H9 (cell line): ENCODE data around the gene PRKCZ. TPM values are rescaled to one million over a fixed set of nuclear protein-coding genes. Genes with fewer than 3 reads are reported as not detected.

Experiments used
- DNase-seq: peaks from one replicate; pipeline ENCODE4 v3.0.0-alpha.2; 2017
- H2AFZ ChIP-seq: one replicate; pipeline ENCODE4 v1.6.1; 2013; ENCODE audit warnings: mild to moderate bottlenecking, low read length, control low read depth, moderate library complexity
- H2AK5ac ChIP-seq: 2 replicates; pipeline ENCODE4 v1.6.1; 2013; ENCODE audit warnings: low read length, control low read depth, mixed read lengths; ENCODE audit not compliant: insufficient read length
- H2BK120ac ChIP-seq: one replicate; pipeline ENCODE4 v1.6.1; 2013; ENCODE audit warnings: low read depth, mild to moderate bottlenecking, low read length, control low read depth, inconsistent platforms; ENCODE audit not compliant: poor library complexity, severe bottlenecking
- H2BK12ac ChIP-seq: 2 replicates; pipeline ENCODE4 v1.6.1; 2013; ENCODE audit warnings: low read length, control low read depth, mixed read lengths, low read depth; ENCODE audit not compliant: insufficient read length
- H2BK15ac ChIP-seq: 2 replicates; pipeline ENCODE4 v1.6.1; 2013; ENCODE audit warnings: low read depth, low read length, control low read depth
- H2BK20ac ChIP-seq: one replicate; pipeline ENCODE4 v1.6.1; 2013; ENCODE audit warnings: low read depth, mild to moderate bottlenecking, low read length, control low read depth, inconsistent platforms; ENCODE audit not compliant: poor library complexity, severe bottlenecking
- H2BK5ac ChIP-seq: 2 replicates; pipeline ENCODE4 v1.6.1; 2013; ENCODE audit warnings: low read length, control low read depth, mixed read lengths; ENCODE audit not compliant: insufficient read length
- H3K14ac ChIP-seq: 2 replicates; pipeline ENCODE4 v1.6.1; 2013; ENCODE audit warnings: low read length, control low read depth; ENCODE audit not compliant: insufficient read depth
- H3K18ac ChIP-seq: 2 replicates; pipeline ENCODE4 v1.6.1; 2013; ENCODE audit warnings: low read depth, mild to moderate bottlenecking, mixed read lengths, low read length, control low read depth; ENCODE audit not compliant: insufficient read length
- H3K23ac ChIP-seq: 2 replicates; pipeline ENCODE4 v1.6.1; 2013; ENCODE audit warnings: low read length, control low read depth, mixed read lengths, low read depth; ENCODE audit not compliant: insufficient read length
- H3K23me2 ChIP-seq: 2 replicates; pipeline ENCODE4 v1.6.1; 2013; ENCODE audit warnings: low read depth, mild to moderate bottlenecking, mixed read lengths, low read length, control low read depth; ENCODE audit not compliant: insufficient read length, poor library complexity, severe bottlenecking
- H3K27ac ChIP-seq: 2 replicates; pipeline ENCODE4 v1.5.1; 2013; ENCODE audit warnings: low read length, control low read depth, mixed read lengths, low read depth; ENCODE audit not compliant: insufficient read length
- H3K27me3 ChIP-seq: 2 replicates; pipeline ENCODE4 v1.6.1; 2013; ENCODE audit warnings: low read length, control low read depth, inconsistent platforms; ENCODE audit not compliant: insufficient read depth
- H3K4ac ChIP-seq: 2 replicates; pipeline ENCODE4 v1.6.1; 2013; ENCODE audit warnings: low read depth, mild to moderate bottlenecking, control low read depth, inconsistent platforms, low read length, moderate library complexity
- H3K4me1 ChIP-seq: 2 replicates; pipeline ENCODE4 v1.6.1; 2013; ENCODE audit warnings: low read length, control low read depth, inconsistent platforms; ENCODE audit not compliant: insufficient read depth
- H3K4me2 ChIP-seq: 2 replicates; pipeline ENCODE4 v1.6.1; 2013; ENCODE audit warnings: low read length, control low read depth, mixed read lengths; ENCODE audit not compliant: insufficient read length, insufficient read depth
- H3K56ac ChIP-seq: 2 replicates; pipeline ENCODE4 v1.6.1; 2013; ENCODE audit warnings: low read depth, mild to moderate bottlenecking, mixed read lengths, low read length, control low read depth; ENCODE audit not compliant: insufficient read length
- H3K79me1 ChIP-seq: 2 replicates; pipeline ENCODE4 v1.6.1; 2013; ENCODE audit warnings: low read depth, mild to moderate bottlenecking, moderate library complexity, low read length, control low read depth, inconsistent platforms; ENCODE audit not compliant: insufficient read depth, poor library complexity, severe bottlenecking
- H3K79me2 ChIP-seq: 2 replicates; pipeline ENCODE4 v1.6.1; 2013; ENCODE audit warnings: low read length, control low read depth, inconsistent platforms; ENCODE audit not compliant: insufficient read depth
- H3K9ac ChIP-seq: 2 replicates; pipeline ENCODE4 v1.6.1; 2013; ENCODE audit warnings: low read length, control low read depth, mixed read lengths; ENCODE audit not compliant: insufficient read length; ENCODE audit errors: extremely low read depth
- H3K9me3 ChIP-seq: one replicate; pipeline ENCODE4 v1.6.1; 2013; ENCODE audit warnings: low read depth, low read length, inconsistent platforms; ENCODE audit not compliant: control insufficient read depth
- H3T11ph ChIP-seq: one replicate; pipeline ENCODE4 v1.6.1; 2013; ENCODE audit warnings: mild to moderate bottlenecking, low read length, control low read depth, inconsistent platforms
- H4K20me1 ChIP-seq: one replicate; pipeline ENCODE4 v1.6.1; 2013; ENCODE audit not compliant: control insufficient read depth, insufficient read length, insufficient read depth
- H4K5ac ChIP-seq: 2 replicates; pipeline ENCODE4 v1.6.1; 2013; ENCODE audit warnings: low read depth, mild to moderate bottlenecking, mixed read lengths, low read length, control low read depth; ENCODE audit not compliant: insufficient read length
- H4K8ac ChIP-seq: replicated peaks from 2 replicates; pipeline ENCODE4 v1.6.1; 2013; ENCODE audit warnings: low read length, control low read depth, mixed read lengths, low read depth; ENCODE audit not compliant: insufficient read length
- H4K91ac ChIP-seq: 2 replicates; pipeline ENCODE4 v1.6.1; 2013; ENCODE audit warnings: low read depth, mild to moderate bottlenecking, moderate library complexity, mixed read lengths, low read length, control low read depth; ENCODE audit not compliant: insufficient read length
- H3K27ac Mint-ChIP-seq, 3 experiments: 2 replicates in 2 of 3; 3 replicates in 1 of 3; pipeline ENCODE4 v1.8.0; 2020 to 2021; ENCODE audit warnings: mixed read lengths in 3 of 3, mild to moderate bottlenecking in 1 of 3, moderate library complexity in 1 of 3
- H3K27me3 Mint-ChIP-seq: 2 replicates; pipeline ENCODE4 v1.8.0; 2021; ENCODE audit warnings: low read depth, mild to moderate bottlenecking, moderate library complexity, mixed read lengths
- H3K36me3 Mint-ChIP-seq, 3 experiments: 2 replicates in 2 of 3; 3 replicates in 1 of 3; pipeline ENCODE4 v1.8.0; 2020 to 2021; ENCODE audit warnings: low read depth in 3 of 3, mixed read lengths in 3 of 3; ENCODE audit not compliant: insufficient read depth in 1 of 3
- H3K4me1 Mint-ChIP-seq, 2 experiments: 2 replicates each; pipeline ENCODE4 v1.8.0; 2020; ENCODE audit warnings: mixed read lengths in 2 of 2
- H3K4me3 Mint-ChIP-seq, 2 experiments: 2 replicates in 1 of 2; 3 replicates in 1 of 2; pipeline ENCODE4 v1.8.0; 2020 to 2021; ENCODE audit warnings: mild to moderate bottlenecking in 2 of 2, mixed read lengths in 2 of 2, moderate library complexity in 1 of 2
- H3K9me3 Mint-ChIP-seq, 2 experiments: 2 replicates in 1 of 2; 3 replicates in 1 of 2; pipeline ENCODE4 v1.8.0; 2020; ENCODE audit warnings: mild to moderate bottlenecking in 2 of 2, mixed read lengths in 2 of 2, moderate library complexity in 1 of 2
- CTCF ChIP-seq: fragments of 200-600 bp; sonication (generic); conservative IDR thresholded peaks from 3 replicates; pipeline ENCODE4 v1.8.0; 2021; ENCODE audit warnings: antibody characterized with exemption, mild to moderate bottlenecking
- WGBS: extraction: QIAGEN DNeasy Blood & Tissue Kit; methylation state at CpG from one replicate; pipeline ENCODE4 v1.1.7; 2013; ENCODE audit warnings: missing lambda C conversion rate, low lambda C conversion rate, mixed read lengths; ENCODE audit not compliant: insufficient read length; ENCODE audit errors: extremely low coverage; 5-methylcytosine and 5-hydroxymethylcytosine counted together
- total RNA-seq: library from RNA; stranded (reverse); gene quantifications from 2 replicates; pipeline ENCODE4 v1.2.1, GENCODE V29; 2021

Gene PRKCZ
- total RNA-seq, 1 experiment from 2014 or later = 48.4 TPM

DNA sequence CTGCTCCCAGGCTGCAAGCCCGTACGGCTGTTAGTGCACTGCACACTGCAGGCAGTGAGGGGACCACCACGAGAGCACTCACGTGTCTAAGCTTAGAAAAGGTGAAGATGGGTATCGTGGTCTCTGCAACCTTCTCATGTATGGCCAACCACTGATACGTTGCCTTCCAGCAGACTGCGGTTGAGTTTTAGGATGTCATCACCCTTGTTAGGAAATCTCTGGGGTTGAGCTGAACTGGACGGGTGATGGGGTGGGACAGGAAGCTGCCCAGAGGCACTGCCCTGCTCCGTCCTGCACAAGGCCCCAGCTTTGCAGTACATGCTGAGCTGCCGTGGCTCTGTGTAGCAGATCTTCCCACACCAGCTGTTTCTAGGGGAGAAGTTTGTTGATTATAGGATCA is 101.0 kb downstream of the PRKCZ start:
- no peaks in the 10 kb centered on the region for H3K23me2 ChIP-seq
- no peak overlapping the region for H3K4ac ChIP-seq
- H4K8ac ChIP-seq = no peak overlapping the region
- Mint-ChIP-seq H3K27ac (peak overlapping the region in 1 of 3 experiments; percentile 21; a peak in 1 of 7 replicates), H3K27me3 (no peaks in the 10 kb centered on the region; the same call in 1 of the 2 replicates), H3K36me3 (peaks cover 14 to 46% (median 16%) of the 10 kb centered on the region in 3 experiments), H3K9me3 (no peaks in the 10 kb centered on the region), H3K4me3 (no peak overlapping the region), H3K4me1 (no peaks in the 10 kb centered on the region; a peak in 1 of 4 replicates)
- no peak overlapping the region for H2AFZ ChIP-seq
- WGBS = no CpG with 5 or more reads among the region's 10 CpGs
- no peak overlapping the region for H2BK120ac ChIP-seq
- H3K79me1 ChIP-seq = no peaks in the 10 kb centered on the region
- H3K14ac ChIP-seq = no peak overlapping the region
- no peak overlapping the region for H2AK5ac ChIP-seq
- H3K9ac ChIP-seq = no peak overlapping the region
- no peaks in the 10 kb centered on the region; the same call in 1 of the 2 replicates for H3K79me2 ChIP-seq
- no peaks in the 10 kb centered on the region for H3K27me3 ChIP-seq
- H2BK5ac ChIP-seq = no peak overlapping the region
- H3K18ac ChIP-seq = no peak overlapping the region
- H3K23ac ChIP-seq = no peak overlapping the region
- H3K4me1 ChIP-seq = no peaks in the 10 kb centered on the region
- no peak for DNase-seq
- H4K5ac ChIP-seq = no peak overlapping the region
- TF ChIP-seq CTCF = no peak
- no peak overlapping the region for H4K91ac ChIP-seq
- no peak overlapping the region for H2BK20ac ChIP-seq
- no peak overlapping the region for H2BK12ac ChIP-seq
- no peak overlapping the region for H3K56ac ChIP-seq
- H3K27ac ChIP-seq = no peak overlapping the region
- no peak overlapping the region for H3K4me2 ChIP-seq
- peaks cover 3% of the 10 kb centered on the region for H4K20me1 ChIP-seq
- H3T11ph ChIP-seq = no peak overlapping the region
- no peak overlapping the region for H2BK15ac ChIP-seq
- no peaks in the 10 kb centered on the region for H3K9me3 ChIP-seq
